ENCODE results near the gene SDK2.

- TF ChIP-seq CTCF (conservative IDR thresholded peaks at IDR 0.05; ENCODE audit: low read depth, low read length) (no peak), RFX5 (IDR thresholded peaks at IDR 0.05; ENCODE audit: low read depth, low read length) (no peak), POLR2A (IDR thresholded peaks at IDR 0.05; ENCODE audit: low read depth, low read length) (no peak), RAD21 (IDR thresholded peaks at IDR 0.05; ENCODE audit: low read length) (no peak), SMC3 (IDR thresholded peaks at IDR 0.05; ENCODE audit: low read depth, low read length) (no peak), CEBPB (IDR thresholded peaks at IDR 0.05; ENCODE audit: low read depth, low read length) (no peak), RCOR1 (IDR thresholded peaks at IDR 0.05; ENCODE audit: insufficient replicate concordance, low read length) (no peak), MAFK (IDR thresholded peaks at IDR 0.05; ENCODE audit: low read depth, low read length) (no peak), MXI1 (IDR thresholded peaks at IDR 0.05; ENCODE audit: borderline replicate concordance, low read depth, low read length) (no peak), ELK1 (IDR thresholded peaks at IDR 0.05; ENCODE audit: borderline replicate concordance, low read depth, low read length) (no peak), FOS (IDR thresholded peaks at IDR 0.05; ENCODE audit: low read depth, low read length) (no peak), BHLHE40 (IDR thresholded peaks at IDR 0.05; ENCODE audit: low read depth, low read length) (no peak), USF2 (IDR thresholded peaks at IDR 0.05; ENCODE audit: low read depth, low read length) (no peak), MAZ (IDR thresholded peaks at IDR 0.05; ENCODE audit: borderline replicate concordance, low read depth, low read length) (no peak)
These were observed 110.5 kb downstream of the SDK2 start for GRCh38 chr17:73533781-73534180.
